ENCODE measurements around the gene TAS2R1. TPM values are rescaled to one million over a fixed set of nuclear protein-coding genes. Genes with fewer than 3 reads are reported as not detected.

TAS2R1 gene
- polyA plus RNA-seq, 3 donors: not detected

DNA sequence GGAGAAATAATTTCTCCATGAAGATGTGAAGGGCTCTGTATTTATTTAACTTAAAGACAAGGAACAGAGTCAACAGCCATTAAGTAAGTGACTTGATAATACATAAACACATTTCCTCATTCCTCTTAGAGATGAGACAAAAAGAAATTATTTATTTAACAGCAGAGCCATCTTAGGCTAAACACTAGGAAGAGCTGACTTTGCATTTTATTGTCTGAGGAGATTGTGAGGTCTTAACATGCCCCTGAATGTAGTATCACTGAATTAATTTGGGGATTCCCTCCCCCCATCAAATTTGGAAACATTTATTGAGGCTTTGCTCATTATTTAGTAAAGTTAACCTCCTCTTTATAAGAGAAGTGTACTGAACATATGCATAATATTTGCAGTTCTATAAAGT, 35.2 kb downstream of the TAS2R1 start:
- Histone ChIP-seq H3K4me1 (ENCODE audit: control insufficient read depth in 1 of 2, insufficient read depth in 2 of 2, low read length in 2 of 2) (no peaks in the 10 kb centered on the region), H3K79me2 (ENCODE audit: insufficient read depth, low read length) (no peaks in the 10 kb centered on the region), H3K27ac (ENCODE audit: low read depth in 1 of 2, low read length in 2 of 2) (no peak overlapping the region), H3K4me2 (replicated peaks; ENCODE audit: extremely low read depth, low read length, poor library complexity, severe bottlenecking) (no peak overlapping the region), H4K20me1 (ENCODE audit: insufficient read depth, low read length) (no peaks in the 10 kb centered on the region), H3K9ac (ENCODE audit: insufficient read depth, low read length, poor library complexity, severe bottlenecking) (no peak overlapping the region), H3K9me3 (replicated peaks in 1 of 2; ENCODE audit: control insufficient read depth in 1 of 2, insufficient read depth in 1 of 2, low read length in 2 of 2) (peaks cover 0 to 5% of the 10 kb centered on the region in 2 donors), H3K4me3 (replicated peaks in 1 of 3; ENCODE audit: low read depth in 2 of 3, low read length in 3 of 3) (no peak overlapping the region), H3K27me3 (ENCODE audit: control insufficient read depth in 2 of 2, insufficient read depth in 2 of 2, low read length in 2 of 2) (no peaks in the 10 kb centered on the region), H2AFZ (ENCODE audit: insufficient read depth, low read depth, low read length, poor library complexity, severe bottlenecking) (no peak overlapping the region), H3K36me3 (replicated peaks in 1 of 2; ENCODE audit: control insufficient read depth in 1 of 2, insufficient read depth in 2 of 2, low read length in 2 of 2) (no peaks in the 10 kb centered on the region)
- intact Hi-C loops (cut with micrococcal nuclease): no loop called here
- no peaks in the 10 kb centered on the region for H3K4me1 Mint-ChIP-seq
- H3K36me3 Mint-ChIP-seq: no peaks in the 10 kb centered on the region
- peaks cover 0 to 3% (median 2%) of the 10 kb centered on the region in 7 donors for H3K9me3 Mint-ChIP-seq
- H3K27ac Mint-ChIP-seq: no peak overlapping the region
- no peak for DNase-seq
- no peak overlapping the region for H3K4me3 Mint-ChIP-seq
- peaks cover 1 to 4% (median 2%) of the 10 kb centered on the region in 3 donors for H3K27me3 Mint-ChIP-seq (ENCODE audit: low read depth in 3 of 3)
- TF ChIP-seq, protein P1, sequence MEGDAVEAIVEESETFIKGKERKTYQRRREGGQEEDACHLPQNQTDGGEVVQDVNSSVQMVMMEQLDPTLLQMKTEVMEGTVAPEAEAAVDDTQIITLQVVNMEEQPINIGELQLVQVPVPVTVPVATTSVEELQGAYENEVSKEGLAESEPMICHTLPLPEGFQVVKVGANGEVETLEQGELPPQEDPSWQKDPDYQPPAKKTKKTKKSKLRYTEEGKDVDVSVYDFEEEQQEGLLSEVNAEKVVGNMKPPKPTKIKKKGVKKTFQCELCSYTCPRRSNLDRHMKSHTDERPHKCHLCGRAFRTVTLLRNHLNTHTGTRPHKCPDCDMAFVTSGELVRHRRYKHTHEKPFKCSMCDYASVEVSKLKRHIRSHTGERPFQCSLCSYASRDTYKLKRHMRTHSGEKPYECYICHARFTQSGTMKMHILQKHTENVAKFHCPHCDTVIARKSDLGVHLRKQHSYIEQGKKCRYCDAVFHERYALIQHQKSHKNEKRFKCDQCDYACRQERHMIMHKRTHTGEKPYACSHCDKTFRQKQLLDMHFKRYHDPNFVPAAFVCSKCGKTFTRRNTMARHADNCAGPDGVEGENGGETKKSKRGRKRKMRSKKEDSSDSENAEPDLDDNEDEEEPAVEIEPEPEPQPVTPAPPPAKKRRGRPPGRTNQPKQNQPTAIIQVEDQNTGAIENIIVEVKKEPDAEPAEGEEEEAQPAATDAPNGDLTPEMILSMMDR (IDR thresholded peaks at IDR 0.05): no peak

GRCh38 chr5:9589049-9589835, 40.9 kb downstream of the TAS2R1 start:
- H2AFZ ChIP-seq (ENCODE audit: insufficient read depth, low read depth, low read length, poor library complexity, severe bottlenecking): no peak overlapping the region
- peaks cover 0 to 9% of the 10 kb centered on the region in 2 donors for H3K9me3 ChIP-seq (replicated peaks in 1 of 2; ENCODE audit: control insufficient read depth in 1 of 2, insufficient read depth in 1 of 2, low read length in 2 of 2)
- no peaks in the 10 kb centered on the region for H3K27me3 ChIP-seq (ENCODE audit: control insufficient read depth in 2 of 2, insufficient read depth in 2 of 2, low read length in 2 of 2)
- no peaks in the 10 kb centered on the region for H3K4me1 Mint-ChIP-seq
- no peak overlapping the region for H3K4me3 ChIP-seq (replicated peaks in 1 of 3; ENCODE audit: low read depth in 2 of 3, low read length in 3 of 3)
- no peak overlapping the region for H3K4me2 ChIP-seq (replicated peaks; ENCODE audit: extremely low read depth, low read length, poor library complexity, severe bottlenecking)
- intact Hi-C loops (cut with micrococcal nuclease): no loop called here
- no peaks in the 10 kb centered on the region for H3K36me3 ChIP-seq (replicated peaks in 1 of 2; ENCODE audit: control insufficient read depth in 1 of 2, insufficient read depth in 2 of 2, low read length in 2 of 2)
- H3K9me3 Mint-ChIP-seq: peaks cover 3 to 10% (median 6%) of the 10 kb centered on the region in 7 donors
- no peak overlapping the region for H3K27ac Mint-ChIP-seq
- no peaks in the 10 kb centered on the region for H3K79me2 ChIP-seq (ENCODE audit: insufficient read depth, low read length)
- H3K27me3 Mint-ChIP-seq (ENCODE audit: low read depth in 3 of 3): peaks cover 0 to 1% (median 0%) of the 10 kb centered on the region in 3 donors
- TF ChIP-seq, protein P1 (IDR thresholded peaks at IDR 0.05): no peak
- no peaks in the 10 kb centered on the region for H3K36me3 Mint-ChIP-seq
- H3K4me3 Mint-ChIP-seq: no peak overlapping the region
- no peaks in the 10 kb centered on the region for H4K20me1 ChIP-seq (ENCODE audit: insufficient read depth, low read length)
- no peak overlapping the region for H3K27ac ChIP-seq (ENCODE audit: low read depth in 1 of 2, low read length in 2 of 2)
- H3K9ac ChIP-seq (ENCODE audit: insufficient read depth, low read length, poor library complexity, severe bottlenecking): no peak overlapping the region
- no peak for DNase-seq
- no peaks in the 10 kb centered on the region for H3K4me1 ChIP-seq (ENCODE audit: control insufficient read depth in 1 of 2, insufficient read depth in 2 of 2, low read length in 2 of 2)
- 76% methylated on average over 2 of the region's 7 CpGs for WGBS (ENCODE audit: insufficient coverage)
